ENCODE measurements around the gene WNK2. TPM values are rescaled to one million over a fixed set of nuclear protein-coding genes. Genes with fewer than 3 reads are reported as not detected.

WNK2 gene
- total RNA-seq, 4 donors from 2014 or later = 155 to 577 (median 259) TPM

GRCh38 chr9:93230185-93230584 is 46.2 kb downstream of the WNK2 start:
- H3K27ac ChIP-seq = peak overlapping the region in 3 of 4 donors; percentile 30 to 90 (median 69)
- H3K9me3 ChIP-seq = no peaks in the 10 kb centered on the region
- peak overlapping the region in 1 of 4 donors; percentile 26 for H3K4me3 ChIP-seq
- peaks cover 0 to 11% (median 0%) of the 10 kb centered on the region in 3 donors for H3K36me3 ChIP-seq
- H3K4me1 ChIP-seq = peaks cover 0 to 74% (median 1%) of the 10 kb centered on the region in 4 donors
- H3K27me3 ChIP-seq = no peaks in the 10 kb centered on the region
- no peak for DNase-seq
- TF ChIP-seq POLR2A (IDR thresholded peaks at IDR 0.05) (no peak), CTCF (IDR thresholded peaks at IDR 0.05) (no peak)

GRCh38 chr9:93230601-93231000 is 46.7 kb downstream of the WNK2 start:
- Histone ChIP-seq H3K36me3 (peaks cover 0 to 15% (median 0%) of the 10 kb centered on the region in 3 donors), H3K4me1 (peaks cover 0 to 74% (median 1%) of the 10 kb centered on the region in 4 donors), H3K27me3 (no peaks in the 10 kb centered on the region), H3K4me3 (peak overlapping the region in 2 of 4 donors; percentile 10 to 26), H3K27ac (peak overlapping the region in 3 of 4 donors; percentile 30 to 90 (median 69)), H3K9me3 (no peaks in the 10 kb centered on the region)
- peak in 2 of 3 donors; percentile 59 to 76 for DNase-seq
- TF ChIP-seq POLR2A (IDR thresholded peaks at IDR 0.05) (no peak), CTCF (IDR thresholded peaks at IDR 0.05) (no peak)

GRCh38 chr9:93231121-93231694 is 47.3 kb downstream of the WNK2 start:
- Histone ChIP-seq H3K4me1 (peaks cover 0 to 76% (median 1%) of the 10 kb centered on the region in 4 donors), H3K36me3 (peaks cover 0 to 19% (median 0%) of the 10 kb centered on the region in 3 donors), H3K4me3 (peak overlapping the region in 2 of 4 donors; percentile 10 to 26), H3K27ac (peak overlapping the region in 3 of 4 donors; percentile 30 to 90 (median 69)), H3K9me3 (no peaks in the 10 kb centered on the region), H3K27me3 (no peaks in the 10 kb centered on the region)
- TF ChIP-seq CTCF (IDR thresholded peaks at IDR 0.05) (no peak), POLR2A (IDR thresholded peaks at IDR 0.05) (peak; percentile 35 to 68)
- peak in 2 of 3 donors; percentile 78 to 79 for DNase-seq

GRCh38 chr9:93231716-93232115 is 47.8 kb downstream of the WNK2 start:
- DNase-seq = no peak
- Histone ChIP-seq H3K9me3 (peaks cover 0 to 3% (median 0%) of the 10 kb centered on the region in 4 donors), H3K27ac (peak overlapping the region in 3 of 4 donors; percentile 30 to 90 (median 69)), H3K4me3 (peak overlapping the region in 1 of 4 donors; percentile 26), H3K4me1 (peaks cover 0 to 81% (median 1%) of the 10 kb centered on the region in 4 donors), H3K36me3 (peaks cover 0 to 25% (median 0%) of the 10 kb centered on the region in 3 donors), H3K27me3 (no peaks in the 10 kb centered on the region)
- TF ChIP-seq POLR2A (IDR thresholded peaks at IDR 0.05) (no peak), CTCF (IDR thresholded peaks at IDR 0.05) (no peak)

GRCh38 chr9:93232388-93232960 is 48.5 kb downstream of the WNK2 start:
- TF ChIP-seq POLR2A (IDR thresholded peaks at IDR 0.05) = no peak
- TF ChIP-seq CTCF (IDR thresholded peaks at IDR 0.05) = no peak
- Histone ChIP-seq H3K27me3 (no peaks in the 10 kb centered on the region), H3K36me3 (peaks cover 0 to 27% (median 0%) of the 10 kb centered on the region in 3 donors), H3K9me3 (peaks cover 0 to 4% (median 0%) of the 10 kb centered on the region in 4 donors), H3K4me3 (no peak overlapping the region), H3K4me1 (peaks cover 0 to 82% (median 1%) of the 10 kb centered on the region in 4 donors), H3K27ac (peak overlapping the region in 1 of 4 donors; percentile 90)
- no peak for DNase-seq
